Adrenal gland (tissue), 12 donors: ENCODE measurements around the gene SLIT3. TPM values are rescaled to one million over a fixed set of nuclear protein-coding genes. Genes with fewer than 3 reads are reported as not detected.
A peak's percentile ranks its signal among the peaks of the same experiment; 100 is the strongest.

Source experiments
- DNase-seq, 7 donors: peaks; one replicate each; pipeline ENCODE4 v3.0.0-alpha.2; 2019 to 2020
- H3K27ac ChIP-seq, 5 donors: fragments of 200-600 bp; sonication (generic) in 4 of 5; 1 replicate in 3 of 5; 2 replicates in 2 of 5; pipeline versions ENCODE4 v1.5.1 to v1.8.0; 2016 to 2020; ENCODE audit warnings: mild to moderate bottlenecking in 1 of 5
- H3K27me3 ChIP-seq: fragments of 200-600 bp; 2 replicates; pipeline ENCODE4 v1.8.0; 2021
- H3K36me3 ChIP-seq, 2 donors: fragments of 200-600 bp; replicated peaks in 1 of 2; 1 replicate in 1 of 2; 2 replicates in 1 of 2; pipeline versions ENCODE4 v1.5.1 to v1.8.0; 2018 to 2022
- H3K4me1 ChIP-seq, 2 donors: fragments of 200-600 bp; replicated peaks in 1 of 2; 1 replicate in 1 of 2; 2 replicates in 1 of 2; pipeline versions ENCODE4 v1.5.1 to v1.8.0; 2018 to 2021
- H3K4me3 ChIP-seq, 4 donors: fragments of 200-600 bp; sonication (generic) in 3 of 4; one replicate each; pipeline ENCODE4 v1.5.1; 2016 to 2018
- H3K9me3 ChIP-seq, 3 donors: fragments of 200-600 bp; sonication (generic) in 1 of 3; replicated peaks in 1 of 3; 1 replicate in 2 of 3; 2 replicates in 1 of 3; pipeline versions ENCODE4 v1.5.1 to v1.8.0; 2016 to 2021
- POLR2A ChIP-seq, 2 donors: fragments of 450-650 bp; IDR thresholded peaks; one replicate each; pipeline ENCODE4 v1.6.1; 2017; ENCODE audit warnings: antibody characterized with exemption in 2 of 2, mild to moderate bottlenecking in 2 of 2, moderate library complexity in 1 of 2
- WGBS, 4 donors: extraction: QIAGEN DNeasy Blood & Tissue Kit in 2 of 4; methylation state at CpG; one replicate each; pipeline versions ENCODE4 v1.1.5 to v1.1.7; 2013 to 2017; 5-methylcytosine and 5-hydroxymethylcytosine counted together
- intact Hi-C, 2 donors: fragments of 100-400 bp; cut with DNase I; formaldehyde crosslinking; loops; one replicate each; pipeline versions ENCODE4 v1.14.1 to v1.15.0; 2022 to 2023
- polyA plus RNA-seq, 3 donors: library from polyadenylated mRNA; stranded (reverse); fragments of 200-250 nt in 2 of 3; fragments of 350-450 nt in 1 of 3; fragmentation: Illumina TruSeq in 1 of 3; extraction: RNeasy Lipid Tissue Mini Kit (QIAGEN cat#74804) in 1 of 3; gene quantifications; one replicate each; pipeline ENCODE4 v1.2.3, GENCODE V29; 2013 to 2014
- total RNA-seq, 9 donors: library from RNA; depleted of rRNA in 4 of 9; stranded (reverse); fragments of >200 nt in 4 of 9; fragments of 120-200 nt in 1 of 9; fragmentation: NEBNext Ultra II Directional in 1 of 9; extraction: Animal tissue kit (Norgen Biotek cat#: 25700) in 1 of 9; gene quantifications; one replicate each; pipeline versions ENCODE4 v1.1.0 to v1.2.4, GENCODE V29; 2013 to 2023
- TF ChIP-seq, protein P1 (sequence below), 6 experiments: fragments of 450-650 bp in 4 of 6; fragments of 200-600 bp in 2 of 6; sonication (generic) in 1 of 6; IDR thresholded peaks; 1 replicate in 5 of 6; 2 replicates in 1 of 6; pipeline versions ENCODE4 v1.5.1 to v1.8.0; 2016 to 2021; ENCODE audit warnings: antibody characterized with exemption in 6 of 6, mild to moderate bottlenecking in 2 of 6, moderate library complexity in 1 of 6
- donor health status: healthy with polysubstance abuse.
- donor health status: Bipolar disorder and iron deficiency.
- donor health status: DM: yes; HTN: yes; CAD: no.
- donor health status: DM: no; HTN: no; CAD: no.
- donor health status: DM: no; HTN: no; CAD: no.
- donor health status: DM: yes; HTN: yes; CAD: no.

Gene SLIT3
- total and polyA plus RNA-seq, 12 donors = 10.0 to 94.1 (median 32.8) TPM

DNA sequence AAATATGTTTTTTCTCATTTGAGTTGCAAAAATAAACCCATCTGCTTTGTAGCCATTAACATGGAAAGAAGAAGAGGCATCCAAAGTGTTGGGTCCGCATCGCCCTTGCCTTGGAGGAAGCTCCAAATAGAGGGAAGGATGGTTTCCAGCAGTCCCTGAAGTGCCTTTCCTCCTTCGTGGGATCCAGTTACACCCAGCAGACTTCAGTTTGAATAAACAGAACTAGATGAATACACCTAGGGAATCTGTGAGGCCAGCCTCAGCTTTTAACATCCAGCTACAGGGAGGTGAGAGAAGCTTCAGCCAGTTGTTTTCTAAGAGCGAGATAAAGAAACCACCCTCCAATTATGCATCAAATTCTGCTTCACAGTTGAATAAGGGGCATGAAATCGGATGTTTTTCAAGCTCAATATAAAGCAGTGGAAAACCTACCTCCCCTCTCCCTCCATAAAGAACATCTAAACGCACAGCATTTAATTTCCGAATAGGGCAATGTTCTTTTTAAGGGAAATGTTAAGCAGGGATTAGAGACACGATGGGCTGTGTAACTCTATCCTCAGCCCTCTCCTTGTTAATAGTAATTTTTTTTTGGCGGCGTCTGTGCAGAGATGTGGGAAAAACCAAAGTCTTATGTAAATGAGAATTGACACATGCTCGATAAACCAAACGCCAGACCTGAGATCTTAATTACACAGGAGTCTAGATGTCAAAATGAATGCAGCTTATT lies 264.7 kb downstream of the SLIT3 start:
- Histone ChIP-seq H3K9me3 (no peaks in the 10 kb centered on the region), H3K27ac (no peak overlapping the region), H3K4me1 (no peaks in the 10 kb centered on the region), H3K4me3 (no peak overlapping the region), H3K36me3 (no peaks in the 10 kb centered on the region), H3K27me3 (no peaks in the 10 kb centered on the region)
- intact Hi-C loops = no loop called here
- WGBS, 4 donors = 67 to 80% (median 73%) methylated on average over 12 of the region's 12 CpGs
- DNase-seq = no peak
- TF ChIP-seq POLR2A (IDR thresholded peaks at IDR 0.05) = no peak
- TF ChIP-seq, protein P1, sequence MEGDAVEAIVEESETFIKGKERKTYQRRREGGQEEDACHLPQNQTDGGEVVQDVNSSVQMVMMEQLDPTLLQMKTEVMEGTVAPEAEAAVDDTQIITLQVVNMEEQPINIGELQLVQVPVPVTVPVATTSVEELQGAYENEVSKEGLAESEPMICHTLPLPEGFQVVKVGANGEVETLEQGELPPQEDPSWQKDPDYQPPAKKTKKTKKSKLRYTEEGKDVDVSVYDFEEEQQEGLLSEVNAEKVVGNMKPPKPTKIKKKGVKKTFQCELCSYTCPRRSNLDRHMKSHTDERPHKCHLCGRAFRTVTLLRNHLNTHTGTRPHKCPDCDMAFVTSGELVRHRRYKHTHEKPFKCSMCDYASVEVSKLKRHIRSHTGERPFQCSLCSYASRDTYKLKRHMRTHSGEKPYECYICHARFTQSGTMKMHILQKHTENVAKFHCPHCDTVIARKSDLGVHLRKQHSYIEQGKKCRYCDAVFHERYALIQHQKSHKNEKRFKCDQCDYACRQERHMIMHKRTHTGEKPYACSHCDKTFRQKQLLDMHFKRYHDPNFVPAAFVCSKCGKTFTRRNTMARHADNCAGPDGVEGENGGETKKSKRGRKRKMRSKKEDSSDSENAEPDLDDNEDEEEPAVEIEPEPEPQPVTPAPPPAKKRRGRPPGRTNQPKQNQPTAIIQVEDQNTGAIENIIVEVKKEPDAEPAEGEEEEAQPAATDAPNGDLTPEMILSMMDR (IDR thresholded peaks at IDR 0.05) = no peak

DNA sequence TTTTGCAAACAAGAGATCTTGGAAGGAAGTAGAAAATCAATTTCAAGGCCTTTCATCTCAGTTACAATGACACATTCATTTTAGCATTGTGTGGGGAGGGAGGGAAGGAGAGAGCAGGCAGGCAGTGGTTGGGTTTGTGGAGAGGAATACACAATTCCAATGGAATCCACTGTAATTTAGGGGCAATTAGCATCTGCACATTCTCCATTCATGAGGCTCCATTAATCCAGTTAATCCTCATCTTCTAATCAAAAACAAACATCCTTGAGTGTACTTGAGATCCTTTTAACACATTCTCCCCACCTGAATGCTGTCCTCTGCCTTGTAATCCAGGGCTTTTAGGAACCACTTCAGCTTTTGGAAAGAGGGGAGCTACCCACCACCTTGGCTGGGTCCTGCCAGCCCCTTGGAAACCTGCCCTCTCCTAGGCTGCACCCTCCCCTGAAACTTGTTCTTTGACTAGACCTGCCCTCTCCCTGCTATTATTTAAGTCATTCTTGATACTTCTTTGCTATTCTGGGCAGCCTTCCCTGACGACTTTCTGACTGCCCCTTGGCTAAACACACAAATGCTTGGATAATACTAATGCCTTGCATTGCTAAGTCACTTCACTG lies 271.2 kb downstream of the SLIT3 start:
- DNase-seq = peak in 1 of 7 donors; percentile 6
- Histone ChIP-seq H3K4me1 (peaks cover 0 to 25% of the 10 kb centered on the region in 2 donors), H3K4me3 (no peak overlapping the region), H3K27me3 (no peaks in the 10 kb centered on the region), H3K27ac (peak overlapping the region in 1 of 5 donors; percentile 19), H3K36me3 (no peaks in the 10 kb centered on the region), H3K9me3 (no peaks in the 10 kb centered on the region)
- TF ChIP-seq POLR2A (IDR thresholded peaks at IDR 0.05) = no peak
- TF ChIP-seq, protein P1 (IDR thresholded peaks at IDR 0.05) = no peak
- WGBS, 4 donors = 27 to 39% (median 34%) methylated on average over 1 of the region's 1 CpG
- intact Hi-C loops = no loop called here

DNA sequence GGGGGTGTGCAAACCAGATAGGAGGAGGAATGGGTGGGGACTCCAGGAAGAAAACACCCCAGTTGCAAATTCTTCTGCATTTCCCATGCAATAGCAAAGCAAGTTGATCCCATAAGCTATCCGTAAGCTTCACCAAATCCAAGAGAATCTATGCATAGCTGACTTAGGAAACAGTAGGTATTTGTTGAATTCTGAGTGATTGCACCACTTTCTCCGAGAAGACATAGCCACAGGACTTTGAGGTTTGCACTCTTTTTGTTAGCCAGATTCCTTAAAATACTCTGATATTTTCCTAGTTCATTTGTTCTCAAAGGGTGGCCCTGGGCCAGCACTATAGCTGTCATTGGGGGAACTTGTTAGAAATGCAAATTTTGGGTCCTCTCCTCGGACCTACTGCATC lies 271.9 kb downstream of the SLIT3 start:
- Histone ChIP-seq H3K4me3 (no peak overlapping the region), H3K27ac (peak overlapping the region in 1 of 5 donors; percentile 35), H3K27me3 (no peaks in the 10 kb centered on the region), H3K4me1 (peaks cover 0 to 25% of the 10 kb centered on the region in 2 donors), H3K9me3 (no peaks in the 10 kb centered on the region), H3K36me3 (no peaks in the 10 kb centered on the region)
- intact Hi-C loops = no loop called here
- DNase-seq = no peak
- TF ChIP-seq POLR2A (IDR thresholded peaks at IDR 0.05) = no peak
- TF ChIP-seq, protein P1 (IDR thresholded peaks at IDR 0.05) = no peak
- 66 to 76% (median 69%) methylated on average over 3 of the region's 3 CpGs for WGBS, 4 donors

DNA sequence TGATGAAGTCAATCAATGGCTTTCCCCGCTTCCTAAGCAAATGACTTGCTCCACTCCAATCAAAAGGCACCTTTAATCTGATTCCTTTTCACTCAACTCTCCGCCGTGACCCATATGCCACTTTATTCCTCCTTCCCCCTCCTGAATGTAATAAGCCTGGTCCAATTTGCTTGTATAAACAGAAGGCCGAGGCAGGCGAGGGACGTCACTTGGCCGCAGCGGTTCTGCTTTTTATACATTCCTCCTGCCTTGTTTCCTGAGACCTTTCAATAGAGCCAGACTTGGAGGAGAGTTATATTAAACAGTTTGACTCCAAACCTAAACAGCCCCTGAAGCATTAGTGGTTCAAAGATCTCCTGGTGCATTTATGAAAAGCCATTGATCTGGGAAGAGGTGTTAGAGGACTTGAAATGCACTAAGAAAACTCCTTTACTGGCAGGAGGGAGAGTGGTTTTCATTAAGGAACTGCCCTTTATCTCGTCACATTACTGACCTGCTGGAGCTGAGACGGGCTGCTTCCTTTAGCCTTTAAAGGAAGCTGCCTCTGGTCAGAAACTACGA lies 273.4 kb downstream of the SLIT3 start:
- WGBS, 4 donors = 44 to 57% (median 50%) methylated on average over 11 of the region's 11 CpGs

More for the DNA sequence above, 273.4 kb downstream of the SLIT3 start:
- peak in 3 of 7 donors; percentile 13 to 77 (median 32) for DNase-seq
- Histone ChIP-seq H3K4me1 (peaks cover 0 to 25% of the 10 kb centered on the region in 2 donors), H3K9me3 (no peaks in the 10 kb centered on the region), H3K27ac (peak overlapping the region in 3 of 5 donors; percentile 4 to 72 (median 33)), H3K27me3 (no peaks in the 10 kb centered on the region), H3K36me3 (no peaks in the 10 kb centered on the region), H3K4me3 (no peak overlapping the region)
- intact Hi-C loops = no loop called here
- no peak for TF ChIP-seq POLR2A (IDR thresholded peaks at IDR 0.05)
